Inferior parietal cortex (tissue), 1 donor: ENCODE results near the gene ZNF101.
A peak's percentile ranks its signal among the peaks of the same experiment; 100 is the strongest.

ENCODE experiments used
- DNase-seq: peaks from one replicate; pipeline ENCODE4 v3.0.0-alpha.2; 2016; ENCODE audit errors: extremely low spot score

Gene ZNF101

GRCh38 chr19:19711934-19712828, 43.5 kb downstream of the ZNF101 start:
- no peak for DNase-seq

- no peak for DNase-seq
Measured at GRCh38 chr19:19719798-19720197, 51.2 kb downstream of the ZNF101 start.

GRCh38 chr19:19721896-19722295, 53.3 kb downstream of the ZNF101 start:
- no peak for DNase-seq

- DNase-seq: peak; percentile 96
Measured at GRCh38 chr19:19732579-19733501, 64.2 kb downstream of the ZNF101 start, which contains the start of gene ZNF14. ZNF14 (minus strand) TSS chr19:19733112; CDS start chr19:19732958, 154 bp downstream.
